Tibial artery (tissue), 4 donors: Measurements from ENCODE around the gene TLCD2.

ENCODE experiments used
- DNase-seq, 2 donors: peaks; one replicate each; pipeline ENCODE4 v3.0.0-alpha.2; 2019
- H3K27ac ChIP-seq, 2 donors: fragments of 200-600 bp; sonication (generic) in 1 of 2; 1 replicate in 1 of 2; 2 replicates in 1 of 2; pipeline ENCODE4 v1.5.1; 2018 to 2019; ENCODE audit warnings: mild to moderate bottlenecking in 1 of 2
- H3K27me3 ChIP-seq, 2 donors: fragments of 200-600 bp; sonication (generic) in 1 of 2; one replicate each; pipeline versions ENCODE4 v1.5.1 to v1.6.0; 2016 to 2019
- H3K36me3 ChIP-seq, 3 donors: fragments of 200-600 bp; sonication (generic) in 2 of 3; one replicate each; pipeline ENCODE4 v1.5.1; 2016 to 2019; ENCODE audit warnings: mild to moderate bottlenecking in 2 of 3
- H3K4me1 ChIP-seq, 4 donors: fragments of 200-600 bp; sonication (generic) in 2 of 4; 1 replicate in 3 of 4; 2 replicates in 1 of 4; pipeline ENCODE4 v1.5.1; 2016 to 2019
- H3K4me3 ChIP-seq, 2 donors: fragments of 200-600 bp; sonication (generic) in 1 of 2; 1 replicate in 1 of 2; 2 replicates in 1 of 2; pipeline ENCODE4 v1.5.1; 2018 to 2019; ENCODE audit warnings: mild to moderate bottlenecking in 2 of 2
- H3K9me3 ChIP-seq, 3 donors: fragments of 200-600 bp; sonication (generic) in 1 of 3; one replicate each; pipeline ENCODE4 v1.5.1; 2016 to 2019
- CTCF ChIP-seq, 2 experiments: fragments of 200-600 bp in 1 of 2; fragments of 450-650 bp in 1 of 2; IDR thresholded peaks; one replicate each; pipeline ENCODE4 v1.5.1; 2017 to 2019; ENCODE audit warnings: antibody characterized with exemption in 2 of 2, mild to moderate bottlenecking in 1 of 2, moderate library complexity in 1 of 2
- intact Hi-C: fragments of 100-400 bp; cut with DNase I; formaldehyde crosslinking; loops from one replicate; pipeline ENCODE4 v1.15.0; 2023; ENCODE audit warnings: low total_unique reads

TLCD2 gene

GRCh38 chr17:1709971-1710806 lies at the start of gene TLCD2:
Gene TLCD2 (minus strand): TSS chr17:1710377. CDS start chr17:1710242, 135 bp downstream.
- peak within 1 kb of the TSS; percentile 86 to 98 for H3K27ac ChIP-seq
- no peak for TF ChIP-seq CTCF (IDR thresholded peaks at IDR 0.05)
- H3K27me3 ChIP-seq: no peaks in the 10 kb centered on the region
- peaks cover 16 to 43% (median 26%) of the 10 kb centered on the region in 3 donors for H3K36me3 ChIP-seq
- H3K9me3 ChIP-seq: no peaks in the 10 kb centered on the region
- H3K4me3 ChIP-seq: peak within 1 kb of the TSS; percentile 66 to 97
- intact Hi-C loops: loop anchor here (5.0 to 10.0 kb wide), 3 partner anchors 38 to 325 kb away; partner anchors contain the start of gene DPH1
- DNase-seq: peak; percentile 75 to 89
- H3K4me1 ChIP-seq: peaks cover 0 to 51% (median 47%) of the 10 kb centered on the region in 4 donors

GRCh38 chr17:1759529-1759928 lies 49.4 kb upstream of the TLCD2 start:
- Histone ChIP-seq H3K27me3 (peaks cover 0 to 32% of the 10 kb centered on the region in 2 donors), H3K9me3 (no peaks in the 10 kb centered on the region), H3K36me3 (no peaks in the 10 kb centered on the region), H3K4me1 (peaks cover 0 to 23% (median 9%) of the 10 kb centered on the region in 4 donors), H3K27ac (no peak overlapping the region), H3K4me3 (no peak overlapping the region)
- no peak for DNase-seq
- no peak for TF ChIP-seq CTCF (IDR thresholded peaks at IDR 0.05)
- intact Hi-C loops: no loop called here

- DNase-seq: no peak
- H3K36me3 ChIP-seq: no peaks in the 10 kb centered on the region
- no peak overlapping the region for H3K27ac ChIP-seq
- peaks cover 0 to 32% of the 10 kb centered on the region in 2 donors for H3K27me3 ChIP-seq
- H3K4me3 ChIP-seq: no peak overlapping the region
- no peak for TF ChIP-seq CTCF (IDR thresholded peaks at IDR 0.05)
- H3K4me1 ChIP-seq: peaks cover 0 to 16% (median 8%) of the 10 kb centered on the region in 4 donors
- no peaks in the 10 kb centered on the region for H3K9me3 ChIP-seq
- intact Hi-C loops: no loop called here
Measured at GRCh38 chr17:1758807-1759206, 48.6 kb upstream of the TLCD2 start.

GRCh38 chr17:1755827-1756262 lies 45.7 kb upstream of the TLCD2 start:
- intact Hi-C loops: no loop called here
- no peak overlapping the region for H3K27ac ChIP-seq
- DNase-seq: no peak
- no peak overlapping the region for H3K4me3 ChIP-seq
- peaks cover 0 to 10% of the 10 kb centered on the region in 2 donors for H3K27me3 ChIP-seq
- H3K9me3 ChIP-seq: no peaks in the 10 kb centered on the region
- no peak for TF ChIP-seq CTCF (IDR thresholded peaks at IDR 0.05)
- H3K36me3 ChIP-seq: no peaks in the 10 kb centered on the region
- peaks cover 0 to 12% (median 5%) of the 10 kb centered on the region in 4 donors for H3K4me1 ChIP-seq

- H3K9me3 ChIP-seq: no peaks in the 10 kb centered on the region
- H3K4me3 ChIP-seq: no peak overlapping the region
- intact Hi-C loops: no loop called here
- no peak for DNase-seq
- no peaks in the 10 kb centered on the region for H3K36me3 ChIP-seq
- TF ChIP-seq CTCF (IDR thresholded peaks at IDR 0.05): no peak
- no peak overlapping the region for H3K27ac ChIP-seq
- H3K4me1 ChIP-seq: peaks cover 0 to 12% (median 5%) of the 10 kb centered on the region in 4 donors
- H3K27me3 ChIP-seq: peaks cover 0 to 10% of the 10 kb centered on the region in 2 donors
Measured at GRCh38 chr17:1755252-1755826, 45.2 kb upstream of the TLCD2 start.
